Measurements from ENCODE around the gene LILRA6. TPM values are rescaled to one million over a fixed set of nuclear protein-coding genes. Genes with fewer than 3 reads are reported as not detected.

The LILRA6 gene
- total and polyA plus RNA-seq, 2 of the 13 experiments (the other 11 are each of a cell fraction or from before 2014, with no cell fraction given), result not detected

DNA sequence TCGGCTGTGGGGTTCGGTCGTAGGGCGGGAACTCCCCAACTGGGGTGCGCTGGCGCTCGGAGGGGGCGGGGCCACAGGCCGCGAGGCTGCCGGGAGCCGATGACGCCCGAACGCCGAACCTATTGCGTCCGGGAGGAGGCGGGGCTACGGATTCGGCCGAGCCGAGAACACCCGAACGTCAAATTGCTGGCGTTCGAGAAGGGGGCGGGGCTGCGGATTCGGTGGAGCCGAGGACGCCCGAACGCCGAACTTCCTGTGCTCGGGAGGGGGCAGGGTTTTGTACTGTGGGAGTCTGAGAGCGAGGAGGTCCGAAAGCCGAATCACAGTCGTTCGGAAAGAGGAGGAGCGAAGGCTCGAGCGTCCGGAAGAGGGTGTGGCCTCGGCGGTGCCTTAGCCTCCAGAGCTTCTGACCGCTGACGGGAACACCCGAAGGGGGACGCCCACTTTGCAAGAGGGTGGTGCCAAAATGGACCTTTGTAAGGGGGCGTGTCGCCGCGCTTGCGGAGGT, 52.0 kb downstream of the LILRA6 start (continued):
- TF ChIP-seq, protein P1, sequence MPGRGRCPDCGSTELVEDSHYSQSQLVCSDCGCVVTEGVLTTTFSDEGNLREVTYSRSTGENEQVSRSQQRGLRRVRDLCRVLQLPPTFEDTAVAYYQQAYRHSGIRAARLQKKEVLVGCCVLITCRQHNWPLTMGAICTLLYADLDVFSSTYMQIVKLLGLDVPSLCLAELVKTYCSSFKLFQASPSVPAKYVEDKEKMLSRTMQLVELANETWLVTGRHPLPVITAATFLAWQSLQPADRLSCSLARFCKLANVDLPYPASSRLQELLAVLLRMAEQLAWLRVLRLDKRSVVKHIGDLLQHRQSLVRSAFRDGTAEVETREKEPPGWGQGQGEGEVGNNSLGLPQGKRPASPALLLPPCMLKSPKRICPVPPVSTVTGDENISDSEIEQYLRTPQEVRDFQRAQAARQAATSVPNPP (CRISPR knock-in tag; IDR thresholded peaks at IDR 0.05), result no peak
- TF ChIP-seq FOSL2 (CRISPR knock-in tag; IDR thresholded peaks at IDR 0.05) (no peak), POGK (CRISPR knock-in tag; conservative IDR thresholded peaks at IDR 0.05) (no peak), ZNF720 (CRISPR knock-in tag; IDR thresholded peaks at IDR 0.05) (no peak), ZBTB3 (CRISPR knock-in tag; IDR thresholded peaks at IDR 0.05; ENCODE audit: borderline replicate concordance, low read depth) (no peak), TOE1 (CRISPR knock-in tag; IDR thresholded peaks at IDR 0.05) (no peak), ZNF678 (CRISPR knock-in tag; IDR thresholded peaks at IDR 0.05) (no peak), PBX2 (CRISPR knock-in tag; IDR thresholded peaks at IDR 0.05) (no peak), PRPF4 (IDR thresholded peaks at IDR 0.05; ENCODE audit: low read depth, low read length, poor library complexity, severe bottlenecking) (no peak), ZNF746 (CRISPR knock-in tag; IDR thresholded peaks at IDR 0.05) (no peak), SP5 (CRISPR knock-in tag; IDR thresholded peaks at IDR 0.05; ENCODE audit: borderline replicate concordance, low read depth) (peak; percentile 33; the same call in 1 of the 2 replicates), NCOA1 (CRISPR knock-in tag; IDR thresholded peaks at IDR 0.05) (no peak), AKNA (CRISPR knock-in tag; IDR thresholded peaks at IDR 0.05; ENCODE audit: borderline replicate concordance) (no peak), RXRA (CRISPR knock-in tag; IDR thresholded peaks at IDR 0.05) (0 out of 2 replicates have a peak, but pooled peaks have one; percentile 3), TP53 (CRISPR knock-in tag; conservative IDR thresholded peaks at IDR 0.05) (no peak), ZNF703 (CRISPR knock-in tag; IDR thresholded peaks at IDR 0.05; ENCODE audit: borderline replicate concordance) (no peak), ZNF12 (CRISPR knock-in tag; IDR thresholded peaks at IDR 0.05) (no peak)
- TF ChIP-seq, protein P2, sequence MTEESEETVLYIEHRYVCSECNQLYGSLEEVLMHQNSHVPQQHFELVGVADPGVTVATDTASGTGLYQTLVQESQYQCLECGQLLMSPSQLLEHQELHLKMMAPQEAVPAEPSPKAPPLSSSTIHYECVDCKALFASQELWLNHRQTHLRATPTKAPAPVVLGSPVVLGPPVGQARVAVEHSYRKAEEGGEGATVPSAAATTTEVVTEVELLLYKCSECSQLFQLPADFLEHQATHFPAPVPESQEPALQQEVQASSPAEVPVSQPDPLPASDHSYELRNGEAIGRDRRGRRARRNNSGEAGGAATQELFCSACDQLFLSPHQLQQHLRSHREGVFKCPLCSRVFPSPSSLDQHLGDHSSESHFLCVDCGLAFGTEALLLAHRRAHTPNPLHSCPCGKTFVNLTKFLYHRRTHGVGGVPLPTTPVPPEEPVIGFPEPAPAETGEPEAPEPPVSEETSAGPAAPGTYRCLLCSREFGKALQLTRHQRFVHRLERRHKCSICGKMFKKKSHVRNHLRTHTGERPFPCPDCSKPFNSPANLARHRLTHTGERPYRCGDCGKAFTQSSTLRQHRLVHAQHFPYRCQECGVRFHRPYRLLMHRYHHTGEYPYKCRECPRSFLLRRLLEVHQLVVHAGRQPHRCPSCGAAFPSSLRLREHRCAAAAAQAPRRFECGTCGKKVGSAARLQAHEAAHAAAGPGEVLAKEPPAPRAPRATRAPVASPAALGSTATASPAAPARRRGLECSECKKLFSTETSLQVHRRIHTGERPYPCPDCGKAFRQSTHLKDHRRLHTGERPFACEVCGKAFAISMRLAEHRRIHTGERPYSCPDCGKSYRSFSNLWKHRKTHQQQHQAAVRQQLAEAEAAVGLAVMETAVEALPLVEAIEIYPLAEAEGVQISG (CRISPR knock-in tag; IDR thresholded peaks at IDR 0.05), result no peak; the same call in 1 of the 2 replicates

Data from HepG2 (cell line).